DOHH2 (cell line): Measurements from ENCODE around the gene TRAF2.

Experiments used
- H3F3A ChIP-seq: fragments of 200-600 bp; sonication (generic), shearing (Covaris generic); 2 replicates; pipeline ENCODE4 v1.6.0; 2016; ENCODE audit warnings: antibody characterized with exemption, mild to moderate bottlenecking; ENCODE audit not compliant: control insufficient read depth, insufficient read depth
- H3K27ac ChIP-seq: fragments of 200-600 bp; sonication (generic); 2 replicates; pipeline ENCODE4 v1.5.1; 2014; ENCODE audit warnings: low read depth, mild to moderate bottlenecking, low read length, moderate library complexity
- H3K27me3 ChIP-seq: fragments of 200-600 bp; sonication (generic); 2 replicates; pipeline ENCODE4 v1.6.1; 2014; ENCODE audit warnings: mild to moderate bottlenecking, low read length, mixed read lengths; ENCODE audit not compliant: control insufficient read depth
- H3K36me3 ChIP-seq: fragments of 200-600 bp; sonication (generic); 2 replicates; pipeline ENCODE4 v1.6.1; 2014; ENCODE audit warnings: mild to moderate bottlenecking, low read length, moderate library complexity, mixed read lengths; ENCODE audit not compliant: control insufficient read depth
- H3K4me1 ChIP-seq: fragments of 200-600 bp; sonication (generic); 2 replicates; pipeline ENCODE4 v1.6.1; 2014; ENCODE audit warnings: mild to moderate bottlenecking, low read length, mixed read lengths; ENCODE audit not compliant: control insufficient read depth
- H3K4me2 ChIP-seq: fragments of 200-600 bp; sonication (generic); 2 replicates; pipeline ENCODE4 v1.6.0; 2014; ENCODE audit warnings: mild to moderate bottlenecking, low read length, moderate library complexity
- H3K4me3 ChIP-seq: fragments of 200-600 bp; sonication (generic); 2 replicates; pipeline ENCODE4 v1.5.1; 2014; ENCODE audit warnings: mild to moderate bottlenecking, low read length, mixed read lengths
- H3K79me2 ChIP-seq: fragments of 200-600 bp; sonication (generic); 2 replicates; pipeline ENCODE4 v1.6.1; 2014; ENCODE audit warnings: mild to moderate bottlenecking, low read length, mixed read lengths; ENCODE audit not compliant: control insufficient read depth
- H3K9me2 ChIP-seq: fragments of 200-600 bp; sonication (generic); replicated peaks from 2 replicates; pipeline ENCODE4 v1.6.1; 2014; ENCODE audit warnings: mild to moderate bottlenecking, low read length, mixed read lengths; ENCODE audit not compliant: control insufficient read depth
- H3K9me3 ChIP-seq: fragments of 200-600 bp; sonication (generic); 2 replicates; pipeline ENCODE4 v1.6.1; 2014; ENCODE audit warnings: antibody characterized with exemption, low read length, mixed read lengths; ENCODE audit not compliant: control insufficient read depth, insufficient read depth
- H4K20me1 ChIP-seq: fragments of 200-600 bp; sonication (generic); 2 replicates; pipeline ENCODE4 v1.6.0; 2014; ENCODE audit warnings: low read depth, mild to moderate bottlenecking, antibody characterized with exemption, low read length, moderate library complexity; ENCODE audit not compliant: control insufficient read depth, insufficient read depth
- EZH2phosphoT487 ChIP-seq: fragments of 200-600 bp; sonication (generic); IDR thresholded peaks from 2 replicates; pipeline ENCODE4 v1.6.1; 2017; ENCODE audit warnings: borderline replicate concordance, mild to moderate bottlenecking, antibody characterized with exemption, low read length, moderate library complexity, mixed read lengths
- TF ChIP-seq, protein P1 (sequence below): fragments of 200-600 bp; sonication (generic); IDR thresholded peaks from one replicate; pipeline ENCODE4 v1.5.1; 2014; ENCODE audit warnings: antibody characterized with exemption, mild to moderate bottlenecking, low read depth, low read length; ENCODE audit not compliant: poor library complexity, severe bottlenecking

The TRAF2 gene

DNA sequence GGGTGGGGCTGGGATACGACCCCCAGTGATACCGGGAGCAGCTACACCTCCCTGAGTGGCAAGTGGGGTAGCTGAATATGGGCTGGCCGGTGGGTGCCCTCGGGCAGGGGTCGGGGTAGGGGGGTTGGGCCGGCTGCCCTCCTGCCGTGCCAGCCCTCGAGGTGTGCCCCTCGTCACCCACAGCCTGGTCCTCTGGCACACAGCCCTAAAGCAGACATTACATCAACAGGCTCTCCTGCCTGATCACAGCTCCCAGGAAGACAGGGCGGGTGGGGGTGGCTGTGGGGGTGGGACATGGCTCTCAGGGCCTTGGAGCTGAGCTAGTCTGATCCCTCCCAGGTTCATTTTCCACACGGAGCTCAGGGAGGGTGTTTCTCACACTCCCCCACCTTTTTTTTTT lies 35.0 kb downstream of the TRAF2 start:
- H3K36me3 ChIP-seq: peaks cover 62% of the 10 kb centered on the region
- TF ChIP-seq, protein P1, sequence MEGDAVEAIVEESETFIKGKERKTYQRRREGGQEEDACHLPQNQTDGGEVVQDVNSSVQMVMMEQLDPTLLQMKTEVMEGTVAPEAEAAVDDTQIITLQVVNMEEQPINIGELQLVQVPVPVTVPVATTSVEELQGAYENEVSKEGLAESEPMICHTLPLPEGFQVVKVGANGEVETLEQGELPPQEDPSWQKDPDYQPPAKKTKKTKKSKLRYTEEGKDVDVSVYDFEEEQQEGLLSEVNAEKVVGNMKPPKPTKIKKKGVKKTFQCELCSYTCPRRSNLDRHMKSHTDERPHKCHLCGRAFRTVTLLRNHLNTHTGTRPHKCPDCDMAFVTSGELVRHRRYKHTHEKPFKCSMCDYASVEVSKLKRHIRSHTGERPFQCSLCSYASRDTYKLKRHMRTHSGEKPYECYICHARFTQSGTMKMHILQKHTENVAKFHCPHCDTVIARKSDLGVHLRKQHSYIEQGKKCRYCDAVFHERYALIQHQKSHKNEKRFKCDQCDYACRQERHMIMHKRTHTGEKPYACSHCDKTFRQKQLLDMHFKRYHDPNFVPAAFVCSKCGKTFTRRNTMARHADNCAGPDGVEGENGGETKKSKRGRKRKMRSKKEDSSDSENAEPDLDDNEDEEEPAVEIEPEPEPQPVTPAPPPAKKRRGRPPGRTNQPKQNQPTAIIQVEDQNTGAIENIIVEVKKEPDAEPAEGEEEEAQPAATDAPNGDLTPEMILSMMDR: no peak
- TF ChIP-seq EZH2phosphoT487: no peak
- no peaks in the 10 kb centered on the region for H3K9me3 ChIP-seq
- H3K4me2 ChIP-seq: no peak overlapping the region
- H3K9me2 ChIP-seq: no peaks in the 10 kb centered on the region
- H3F3A ChIP-seq: no peaks in the 10 kb centered on the region
- no peaks in the 10 kb centered on the region for H3K4me1 ChIP-seq
- H3K27ac ChIP-seq: no peak overlapping the region
- peaks cover 2% of the 10 kb centered on the region; the same call in 1 of the 2 replicates for H3K79me2 ChIP-seq
- H3K27me3 ChIP-seq: no peaks in the 10 kb centered on the region
- 0 out of 2 replicates have a peak, but pooled peaks cover 2% of the 10 kb centered on the region for H4K20me1 ChIP-seq
- H3K4me3 ChIP-seq: no peak overlapping the region

DNA sequence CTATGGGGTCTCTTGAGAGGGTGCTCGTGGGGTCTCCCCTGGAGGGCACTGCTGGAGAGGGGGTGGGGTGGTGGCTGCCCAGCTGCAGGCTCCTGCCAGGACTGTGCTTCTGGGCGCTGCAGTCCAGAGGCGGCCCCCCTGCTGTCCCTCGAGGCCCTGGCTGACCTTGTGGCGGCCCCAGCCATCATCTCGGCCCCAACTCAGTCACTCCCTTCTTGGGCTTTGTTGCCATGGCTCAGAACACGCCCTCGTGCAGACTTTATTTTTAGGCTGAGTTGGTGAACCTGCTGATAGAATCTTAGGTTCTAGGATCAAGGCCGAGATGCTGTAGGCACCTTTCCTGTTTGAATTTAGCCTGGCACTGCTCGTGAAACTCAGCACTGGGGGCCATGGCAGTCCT lies 35.4 kb downstream of the TRAF2 start:
- Histone ChIP-seq H3K79me2 (no peaks in the 10 kb centered on the region), H3K4me2 (no peak overlapping the region), H3K4me3 (no peak overlapping the region), H4K20me1 (no peaks in the 10 kb centered on the region), H3K27me3 (no peaks in the 10 kb centered on the region), H3K27ac (no peak overlapping the region), H3K9me3 (no peaks in the 10 kb centered on the region), H3K4me1 (no peaks in the 10 kb centered on the region), H3K9me2 (no peaks in the 10 kb centered on the region), H3K36me3 (peaks cover 62% of the 10 kb centered on the region), H3F3A (no peaks in the 10 kb centered on the region)
- TF ChIP-seq EZH2phosphoT487: no peak
- TF ChIP-seq, protein P1: no peak

DNA sequence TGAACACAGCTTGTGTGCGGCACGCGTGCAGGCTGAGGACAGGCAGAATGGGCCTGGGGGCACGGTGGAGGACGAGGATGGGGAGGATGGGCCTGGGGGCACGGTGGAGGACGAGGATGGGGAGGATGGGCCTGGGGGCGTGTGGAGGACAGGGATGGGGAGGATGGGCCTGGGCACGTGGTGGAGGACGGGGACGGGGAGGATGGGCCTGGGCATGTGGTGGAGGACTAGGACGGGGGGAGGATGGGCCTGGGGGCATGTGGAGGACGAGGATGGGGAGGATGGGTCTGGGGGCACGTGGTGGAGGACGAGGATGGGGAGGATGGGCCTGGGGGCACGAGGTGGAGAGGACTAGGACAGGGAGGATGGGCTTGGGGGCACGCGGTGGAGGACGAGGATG lies 36.2 kb downstream of the TRAF2 start:
- H3K79me2 ChIP-seq: no peaks in the 10 kb centered on the region
- no peaks in the 10 kb centered on the region for H3K9me3 ChIP-seq
- no peak overlapping the region for H3K27ac ChIP-seq
- peaks cover 62% of the 10 kb centered on the region for H3K36me3 ChIP-seq
- H3K4me3 ChIP-seq: no peak overlapping the region
- no peaks in the 10 kb centered on the region for H4K20me1 ChIP-seq
- H3F3A ChIP-seq: no peaks in the 10 kb centered on the region
- TF ChIP-seq, protein P1: no peak
- no peak for TF ChIP-seq EZH2phosphoT487
- H3K4me1 ChIP-seq: no peaks in the 10 kb centered on the region
- no peaks in the 10 kb centered on the region for H3K27me3 ChIP-seq
- no peaks in the 10 kb centered on the region for H3K9me2 ChIP-seq
- H3K4me2 ChIP-seq: no peak overlapping the region
